ENCODE measurements around the gene FARP2. TPM values are rescaled to one million over a fixed set of nuclear protein-coding genes. Genes with fewer than 3 reads are reported as not detected.

The FARP2 gene
- total RNA-seq, 2 experiments from 2014 or later = 17.2 to 18.3 TPM

DNA sequence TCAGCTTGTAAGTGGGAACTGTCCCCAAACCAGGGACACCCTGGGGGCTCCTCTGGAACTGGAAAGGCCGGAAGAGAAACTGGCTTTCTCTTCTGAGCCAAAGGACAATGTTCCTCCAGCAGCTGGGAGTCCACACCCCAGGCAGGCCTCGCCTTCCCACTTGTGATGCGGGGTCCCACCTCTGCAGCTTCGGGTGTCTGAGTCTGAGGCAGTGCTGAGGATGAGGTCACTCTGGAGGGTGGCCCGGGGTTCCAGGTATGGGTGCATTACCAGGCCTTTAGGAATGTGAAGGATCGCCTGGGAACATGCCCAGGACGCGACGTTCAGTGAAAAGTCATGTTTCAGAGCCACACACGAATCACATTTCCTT is 184.3 kb downstream of the FARP2 start:
- Histone ChIP-seq H3K9me3 (ENCODE audit: control insufficient read depth in 1 of 2, insufficient read depth in 1 of 2, low read length in 2 of 2) (peaks cover 0 to 13% of the 10 kb centered on the region in 2 experiments), H3K27ac (ENCODE audit: low read depth in 1 of 2, low read length in 2 of 2) (no peak overlapping the region), H3K4me3 (ENCODE audit: low read length) (no peak overlapping the region), H3K27me3 (ENCODE audit: control insufficient read depth in 1 of 2, insufficient read depth in 2 of 2, low read length in 2 of 2) (peaks cover 25 to 34% of the 10 kb centered on the region in 2 experiments), H3K4me1 (ENCODE audit: insufficient read depth, low read length) (peaks cover 11% of the 10 kb centered on the region), H3K36me3 (ENCODE audit: insufficient read depth, low read length) (no peaks in the 10 kb centered on the region)
- DNase-seq = no peak
- peaks cover 5% of the 10 kb centered on the region for H3K4me1 Mint-ChIP-seq (ENCODE audit: low read depth)
- H3K9me3 Mint-ChIP-seq = no peaks in the 10 kb centered on the region
- ChIA-PET POLR2A (no interaction called here), CTCF (no interaction called here)
- no peak for ATAC-seq (ENCODE audit: poor library complexity)
- H3K27me3 Mint-ChIP-seq = peaks cover 26% of the 10 kb centered on the region
- intact Hi-C loops (cut with DNase I, micrococcal nuclease) = no loop called here
- no peak overlapping the region for H3K27ac Mint-ChIP-seq
- TF ChIP-seq, protein P1, sequence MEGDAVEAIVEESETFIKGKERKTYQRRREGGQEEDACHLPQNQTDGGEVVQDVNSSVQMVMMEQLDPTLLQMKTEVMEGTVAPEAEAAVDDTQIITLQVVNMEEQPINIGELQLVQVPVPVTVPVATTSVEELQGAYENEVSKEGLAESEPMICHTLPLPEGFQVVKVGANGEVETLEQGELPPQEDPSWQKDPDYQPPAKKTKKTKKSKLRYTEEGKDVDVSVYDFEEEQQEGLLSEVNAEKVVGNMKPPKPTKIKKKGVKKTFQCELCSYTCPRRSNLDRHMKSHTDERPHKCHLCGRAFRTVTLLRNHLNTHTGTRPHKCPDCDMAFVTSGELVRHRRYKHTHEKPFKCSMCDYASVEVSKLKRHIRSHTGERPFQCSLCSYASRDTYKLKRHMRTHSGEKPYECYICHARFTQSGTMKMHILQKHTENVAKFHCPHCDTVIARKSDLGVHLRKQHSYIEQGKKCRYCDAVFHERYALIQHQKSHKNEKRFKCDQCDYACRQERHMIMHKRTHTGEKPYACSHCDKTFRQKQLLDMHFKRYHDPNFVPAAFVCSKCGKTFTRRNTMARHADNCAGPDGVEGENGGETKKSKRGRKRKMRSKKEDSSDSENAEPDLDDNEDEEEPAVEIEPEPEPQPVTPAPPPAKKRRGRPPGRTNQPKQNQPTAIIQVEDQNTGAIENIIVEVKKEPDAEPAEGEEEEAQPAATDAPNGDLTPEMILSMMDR (IDR thresholded peaks at IDR 0.05) = no peak
- H3K4me3 Mint-ChIP-seq = peak overlapping the region; percentile 84
- H3K36me3 Mint-ChIP-seq (ENCODE audit: low read depth) = no peaks in the 10 kb centered on the region

DNA sequence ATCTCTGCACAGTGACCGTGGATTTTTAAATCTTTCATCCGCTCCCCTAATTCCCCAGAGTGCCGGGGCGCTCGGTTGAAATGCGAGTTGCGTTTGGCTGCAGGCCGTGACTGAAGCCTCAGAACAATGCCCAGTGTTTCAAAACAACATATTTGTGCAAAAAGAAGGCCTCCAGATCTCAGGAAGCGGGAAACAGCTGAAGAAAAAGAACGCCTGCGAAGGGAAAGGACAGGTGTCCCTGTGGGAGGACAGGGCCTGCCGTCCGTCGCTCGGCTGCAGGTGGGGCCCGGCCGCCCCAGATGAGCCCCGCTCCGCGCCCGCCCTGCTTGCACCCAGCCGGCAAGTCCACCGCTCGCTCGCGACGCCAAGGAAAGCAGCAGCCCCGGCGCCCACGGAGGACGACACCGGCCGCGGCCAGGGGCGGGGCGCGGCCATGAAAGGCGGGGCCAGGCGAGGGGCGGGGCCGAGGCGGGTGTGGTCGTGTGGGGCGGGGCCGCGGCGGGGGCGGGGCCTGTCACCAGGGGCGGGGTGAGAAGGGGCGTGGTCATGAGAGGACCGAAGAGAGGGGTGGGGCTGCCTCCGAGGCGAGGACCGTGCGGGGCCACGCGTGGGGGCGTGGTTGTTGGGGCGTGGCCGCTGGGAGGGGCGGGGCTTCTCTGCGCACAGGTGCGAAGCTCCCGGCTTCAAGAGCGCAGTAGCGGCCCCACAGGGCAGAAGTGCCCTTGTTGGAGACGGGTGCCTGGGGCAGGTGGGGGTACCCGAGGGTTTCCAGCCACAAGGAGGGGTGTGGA is 184.9 kb downstream of the FARP2 start:
- no peak overlapping the region for H3K27ac Mint-ChIP-seq
- CTCF ChIA-PET = no interaction called here
- Histone ChIP-seq H3K27me3 (ENCODE audit: control insufficient read depth in 1 of 2, insufficient read depth in 2 of 2, low read length in 2 of 2) (peaks cover 25 to 40% of the 10 kb centered on the region in 2 experiments), H3K27ac (ENCODE audit: low read depth in 1 of 2, low read length in 2 of 2) (no peak overlapping the region), H3K9me3 (ENCODE audit: control insufficient read depth in 1 of 2, insufficient read depth in 1 of 2, low read length in 2 of 2) (peaks cover 0 to 13% of the 10 kb centered on the region in 2 experiments), H3K36me3 (ENCODE audit: insufficient read depth, low read length) (no peaks in the 10 kb centered on the region), H3K4me1 (ENCODE audit: insufficient read depth, low read length) (peaks cover 11% of the 10 kb centered on the region), H3K4me3 (ENCODE audit: low read length) (no peak overlapping the region)
- peak overlapping the region; percentile 84 for H3K4me3 Mint-ChIP-seq
- peaks cover 26% of the 10 kb centered on the region for H3K27me3 Mint-ChIP-seq
- TF ChIP-seq, protein P1 (IDR thresholded peaks at IDR 0.05) = no peak
- POLR2A ChIA-PET = no interaction called here
- DNase-seq (peak; percentile 28 to 80 (median 52)), ATAC-seq (ENCODE audit: poor library complexity) (peak; percentile 86)
- no peaks in the 10 kb centered on the region for H3K36me3 Mint-ChIP-seq (ENCODE audit: low read depth)
- no peaks in the 10 kb centered on the region for H3K9me3 Mint-ChIP-seq
- peaks cover 5% of the 10 kb centered on the region for H3K4me1 Mint-ChIP-seq (ENCODE audit: low read depth)
- intact Hi-C loops (cut with DNase I, micrococcal nuclease) = no loop called here

DNA sequence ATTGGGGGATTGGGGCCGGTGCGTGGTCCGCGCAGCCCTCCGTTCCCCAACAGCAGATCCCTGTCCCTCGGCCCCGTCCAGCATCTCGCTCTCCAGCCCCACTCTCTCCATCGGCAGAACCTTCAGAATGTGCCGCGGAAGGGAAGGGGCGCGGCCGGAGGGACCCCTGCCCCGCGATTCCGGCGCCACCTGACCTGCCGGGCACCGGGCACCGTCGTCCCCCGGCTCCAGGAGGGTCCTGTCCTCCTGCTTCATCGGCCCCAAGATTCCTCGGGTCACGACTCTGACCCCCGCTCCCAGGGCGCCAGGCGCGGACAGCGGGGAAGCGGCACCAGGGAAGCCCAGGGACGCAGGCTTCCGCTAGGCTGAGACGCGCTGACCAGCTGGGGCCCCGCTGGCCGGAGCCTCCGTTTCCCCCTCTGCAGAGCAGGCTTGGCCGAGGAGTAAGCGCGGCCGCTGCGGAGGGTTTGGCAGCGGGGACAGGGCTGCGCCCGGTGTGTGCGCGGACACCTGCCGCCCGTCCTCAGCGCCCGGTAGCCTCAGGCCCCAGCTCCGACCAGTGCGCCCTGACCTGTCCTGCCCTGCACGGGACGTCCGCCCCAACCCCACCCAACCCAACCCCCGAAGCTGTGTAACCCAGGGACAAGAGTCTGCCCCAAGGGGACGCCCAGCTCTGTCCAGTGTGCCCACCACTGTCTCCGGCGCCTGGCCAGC is 185.6 kb downstream of the FARP2 start:
- Mint-ChIP-seq H3K9me3 (no peaks in the 10 kb centered on the region), H3K27ac (no peak overlapping the region), H3K4me1 (ENCODE audit: low read depth) (peaks cover 5% of the 10 kb centered on the region), H3K27me3 (peaks cover 26% of the 10 kb centered on the region), H3K36me3 (ENCODE audit: low read depth) (no peaks in the 10 kb centered on the region), H3K4me3 (no peak overlapping the region)
- Histone ChIP-seq H3K9me3 (ENCODE audit: control insufficient read depth in 1 of 2, insufficient read depth in 1 of 2, low read length in 2 of 2) (peaks cover 0 to 13% of the 10 kb centered on the region in 2 experiments), H3K27ac (ENCODE audit: low read depth in 1 of 2, low read length in 2 of 2) (no peak overlapping the region), H3K36me3 (ENCODE audit: insufficient read depth, low read length) (no peaks in the 10 kb centered on the region), H3K4me1 (ENCODE audit: insufficient read depth, low read length) (peaks cover 11% of the 10 kb centered on the region), H3K4me3 (ENCODE audit: low read length) (no peak overlapping the region), H3K27me3 (ENCODE audit: control insufficient read depth in 1 of 2, insufficient read depth in 2 of 2, low read length in 2 of 2) (peaks cover 25 to 47% of the 10 kb centered on the region in 2 experiments)
- ChIA-PET POLR2A (no interaction called here), CTCF (no interaction called here)
- TF ChIP-seq, protein P1 (IDR thresholded peaks at IDR 0.05) = no peak
- DNase-seq = no peak
- no peak for ATAC-seq (ENCODE audit: poor library complexity)
- intact Hi-C loops (cut with DNase I, micrococcal nuclease) = no loop called here
